IMR-90 (cell line): Measurements from ENCODE around the gene COL4A2. TPM values are rescaled to one million over a fixed set of nuclear protein-coding genes. Genes with fewer than 3 reads are reported as not detected.

Experiments used
- ATAC-seq: fragments of 200-7000 bp; cut with Tn5 transposase; 2 replicates; pipeline ENCODE4 v1.9.1; 2020; ENCODE audit warnings: low read depth, mild to moderate bottlenecking, moderate library complexity
- BruUV-seq: library from RNA; stranded (reverse); fragments of 400-500 nt; replicated peaks from 2 replicates; lab custom pipeline; 2021; lab: Mats Ljungman, UMichigan
- CTCF ChIA-PET: fragments of 300-600 bp; formaldehyde crosslinking; extraction: SDS; loops from one replicate; lab custom pipeline; 2021; ENCODE audit warnings: antibody characterized with exemption; lab: Yijun Ruan, JAX
- POLR2A ChIA-PET: fragments of 300-600 bp; sonication (Branson Sonifier 250); formaldehyde crosslinking; loops from one replicate; lab custom pipeline; 2022; ENCODE audit warnings: antibody characterized with exemption; ENCODE audit not compliant: unreplicated experiment; lab: Charles Lee
- DNase-seq: peaks from one replicate; pipeline ENCODE4 v3.0.0; 2013
- H2AFZ ChIP-seq: replicated peaks from 2 replicates; pipeline ENCODE3; 2013; ENCODE audit warnings: low read length, mild to moderate bottlenecking; ENCODE audit not compliant: poor library complexity
- H2AK5ac ChIP-seq: 2 replicates; pipeline ENCODE4 v1.6.1; 2013; ENCODE audit warnings: low read depth, low read length, inconsistent platforms
- H2AK9ac ChIP-seq: replicated peaks from 2 replicates; pipeline ENCODE3; 2013; ENCODE audit warnings: mild to moderate bottlenecking, low read depth, low read length, moderate library complexity; ENCODE audit not compliant: poor library complexity
- H2BK120ac ChIP-seq: 2 replicates; pipeline ENCODE4 v1.6.1; 2013; ENCODE audit warnings: low read depth, low read length, inconsistent platforms
- H2BK15ac ChIP-seq: 3 replicates; pipeline ENCODE4 v1.6.1; 2013; ENCODE audit warnings: low read depth, low read length, inconsistent platforms
- H2BK20ac ChIP-seq: 2 replicates; pipeline ENCODE4 v1.6.1; 2013; ENCODE audit warnings: low read depth, mild to moderate bottlenecking, inconsistent platforms, low read length, moderate library complexity
- H2BK5ac ChIP-seq: 2 replicates; pipeline ENCODE4 v1.6.1; 2013; ENCODE audit warnings: mild to moderate bottlenecking, low read depth, low read length, inconsistent platforms; ENCODE audit not compliant: poor library complexity, severe bottlenecking
- H3K14ac ChIP-seq: replicated peaks from 2 replicates; pipeline ENCODE4 v1.6.1; 2013; ENCODE audit warnings: low read depth, low read length, inconsistent platforms
- H3K18ac ChIP-seq: 2 replicates; pipeline ENCODE4 v1.6.1; 2013; ENCODE audit warnings: low read depth, low read length, control low read depth
- H3K23ac ChIP-seq: 2 replicates; pipeline ENCODE4 v1.6.1; 2013; ENCODE audit warnings: low read depth, low read length, inconsistent platforms
- H3K27ac ChIP-seq: 2 replicates; pipeline ENCODE4 v1.5.1; 2013; ENCODE audit warnings: mild to moderate bottlenecking, control low read depth, low read length; ENCODE audit not compliant: insufficient read depth
- H3K27me3 ChIP-seq: 2 replicates; pipeline ENCODE4 v1.6.1; 2013; ENCODE audit warnings: low read length; ENCODE audit not compliant: control insufficient read depth, insufficient read depth
- H3K36me3 ChIP-seq: 2 replicates; pipeline ENCODE4 v1.6.1; 2013; ENCODE audit warnings: low read length, mixed read lengths; ENCODE audit not compliant: control insufficient read depth, insufficient read depth
- H3K4ac ChIP-seq: 2 replicates; pipeline ENCODE4 v1.6.1; 2013; ENCODE audit warnings: low read depth, low read length, inconsistent platforms
- H3K4me1 ChIP-seq: 2 replicates; pipeline ENCODE4 v1.6.1; 2013; ENCODE audit warnings: low read length, mixed read lengths; ENCODE audit not compliant: control insufficient read depth, insufficient read depth
- H3K4me2 ChIP-seq: 2 replicates; pipeline ENCODE4 v1.6.1; 2013; ENCODE audit warnings: low read depth, mild to moderate bottlenecking, control low read depth, low read length, moderate library complexity
- H3K4me3 ChIP-seq: 2 replicates; pipeline ENCODE4 v1.5.1; 2013; ENCODE audit warnings: low read depth, mild to moderate bottlenecking, control low read depth, low read length, moderate library complexity; ENCODE audit not compliant: insufficient read depth
- H3K56ac ChIP-seq: 2 replicates; pipeline ENCODE4 v1.6.1; 2013; ENCODE audit warnings: low read length, inconsistent platforms; ENCODE audit not compliant: insufficient read depth; ENCODE audit errors: extremely low read depth
- H3K79me1 ChIP-seq, 2 experiments: 2 replicates each; pipeline ENCODE4 v1.6.1; 2013; ENCODE audit warnings: low read length in 2 of 2, inconsistent platforms in 1 of 2, low read depth in 1 of 2
- H3K9ac ChIP-seq: 2 replicates; pipeline ENCODE4 v1.6.1; 2013; ENCODE audit warnings: low read depth, low read length, control low read depth
- H3K9me1 ChIP-seq: 2 replicates; pipeline ENCODE4 v1.6.1; 2013; ENCODE audit warnings: low read length, inconsistent platforms; ENCODE audit not compliant: insufficient read depth
- H3K9me3 ChIP-seq: 2 replicates; pipeline ENCODE4 v1.6.1; 2013; ENCODE audit warnings: low read length; ENCODE audit not compliant: control insufficient read depth, insufficient read depth
- H4K20me1 ChIP-seq: 2 replicates; pipeline ENCODE4 v1.6.1; 2013; ENCODE audit warnings: low read length, inconsistent platforms; ENCODE audit not compliant: insufficient read depth
- H4K5ac ChIP-seq: 2 replicates; pipeline ENCODE4 v1.6.1; 2013; ENCODE audit warnings: mild to moderate bottlenecking, low read depth, low read length, control low read depth
- H4K8ac ChIP-seq, 2 experiments: 2 replicates each; pipeline ENCODE4 v1.6.1; 2013; ENCODE audit warnings: low read depth in 2 of 2, low read length in 2 of 2, control low read depth in 1 of 2, inconsistent platforms in 1 of 2
- H4K91ac ChIP-seq: 2 replicates; pipeline ENCODE4 v1.6.1; 2013; ENCODE audit warnings: low read depth, low read length, inconsistent platforms; ENCODE audit not compliant: insufficient read depth
- CEBPB ChIP-seq: IDR thresholded peaks from 2 replicates; pipeline ENCODE4 v1.6.1; 2012; ENCODE audit warnings: low read depth, low read length, improper control_type of control experiment
- CTCF ChIP-seq: conservative IDR thresholded peaks from 2 replicates; pipeline ENCODE4 v1.5.1; 2012; ENCODE audit warnings: mild to moderate bottlenecking, low read depth, low read length, improper control_type of control experiment
- FOS ChIP-seq: fragments of 150-350 bp; IDR thresholded peaks from 2 replicates; pipeline ENCODE4 v1.6.1; 2016; ENCODE audit warnings: low read depth, low read length
- RFX5 ChIP-seq: IDR thresholded peaks from 2 replicates; pipeline ENCODE4 v1.8.0; 2012; ENCODE audit warnings: low read depth, mild to moderate bottlenecking, low read length, moderate library complexity
- WGBS, 2 experiments: methylation state at CpG; one replicate each; pipeline versions ENCODE4 v1.1.5 to v1.1.7; 2013; ENCODE audit warnings: missing lambda C conversion rate in 2 of 2; ENCODE audit not compliant: insufficient read length in 1 of 2; ENCODE audit errors: extremely low coverage in 2 of 2; 5-methylcytosine and 5-hydroxymethylcytosine counted together
- dilution Hi-C: fragments of 300-500 bp; cut with HindIII; formaldehyde crosslinking; loops from one replicate; pipeline ENCODE4 v1.14.3; 2018; ENCODE audit warnings: low sequenced_read_pairs; ENCODE audit not compliant: unreplicated experiment
- in situ Hi-C: fragments of 300-500 bp; cut with MboI; formaldehyde crosslinking; loops from 3 replicates; pipeline ENCODE4 v1.14.3; 2019; ENCODE audit warnings: low sequenced_read_pairs, inconsistent platforms, mixed read lengths
- intact Hi-C: fragments of 100-400 bp; cut with micrococcal nuclease; formaldehyde crosslinking; loops from 2 replicates; pipeline ENCODE4 v1.10.0; 2022
- polyA plus RNA-seq, 3 experiments: library from polyadenylated mRNA; depleted of rRNA; stranded (reverse); fragments of >200 nt; gene quantifications; 2 replicates each; pipeline ENCODE4 v1.2.3, GENCODE V29; 2012; ENCODE audit warnings: low replicate concordance in 1 of 3
- total RNA-seq: library from RNA; depleted of rRNA; stranded (reverse); fragments of >200 nt; gene quantifications from 2 replicates; pipeline ENCODE4 v1.2.3, GENCODE V29; 2012

COL4A2 gene
- total and polyA plus RNA-seq, 2 of the 4 experiments (the other 2 are of a cell fraction) = 90.7 to 457 TPM

- dilution Hi-C loops = no loop called here
- H4K91ac ChIP-seq = no peak overlapping the region
- H3K4me2 ChIP-seq = no peak overlapping the region
- in situ Hi-C loops = no loop called here
- no peaks in the 10 kb centered on the region for H3K9me3 ChIP-seq
- no peak overlapping the region for H4K5ac ChIP-seq
- H3K79me1 ChIP-seq = peaks cover 37 to 78% of the 10 kb centered on the region in 2 experiments
- no peaks in the 10 kb centered on the region for H3K27me3 ChIP-seq
- H3K9me1 ChIP-seq = peaks cover 20% of the 10 kb centered on the region
- no peak overlapping the region; a peak in 1 of 4 replicates for H4K8ac ChIP-seq
- no peak overlapping the region for H2BK15ac ChIP-seq
- H2BK120ac ChIP-seq = no peak overlapping the region
- H4K20me1 ChIP-seq = peaks cover 9% of the 10 kb centered on the region; the same call in 1 of the 2 replicates
- BruUV-seq = no TSS peak
- ChIA-PET CTCF (interaction anchor here (0.7 to 1.3 kb wide), 3 partner anchors 8 to 121 kb away, joined by 3 read pairs; no protein-coding TSS in a partner anchor), POLR2A (no interaction called here)
- H2BK5ac ChIP-seq = peak overlapping the region; percentile 81
- no peak overlapping the region for H2BK20ac ChIP-seq
- H3K14ac ChIP-seq = no peak overlapping the region
- peaks cover 14% of the 10 kb centered on the region for H3K4me1 ChIP-seq
- H3K18ac ChIP-seq = no peak overlapping the region
- peaks cover 9% of the 10 kb centered on the region for H3K36me3 ChIP-seq
- no peak overlapping the region for H3K4ac ChIP-seq
- DNase-seq (peak; percentile 62), ATAC-seq (peak; percentile 33)
- no peak overlapping the region for H2AK5ac ChIP-seq
- no peak overlapping the region for H3K56ac ChIP-seq
- no peak overlapping the region for H2AK9ac ChIP-seq
- no peak overlapping the region for H3K4me3 ChIP-seq
- intact Hi-C loops = no loop called here
- TF ChIP-seq FOS (0 out of 2 replicates have a peak, but pooled peaks have one; percentile 24), CEBPB (peak; percentile 48), RFX5 (no peak), CTCF (no peak)
- H3K9ac ChIP-seq = no peak overlapping the region
- H3K27ac ChIP-seq = no peak overlapping the region
- whole genome bisulfite sequencing, 2 experiments = no CpG with 5 or more reads among the region's 2 CpGs
- H2AFZ ChIP-seq = no peak overlapping the region
- no peak overlapping the region for H3K23ac ChIP-seq
These were observed 61.3 kb downstream of the COL4A2 start for GRCh38 chr13:110368408-110368807.
